NCI-H2171 treated with DMSO at 0.1 percent for 48 hours (cell line): Measurements from ENCODE around the gene DPP10.
"Not testable (repeated sequence)": the region's sequence is repeated elsewhere in the genome, so short reads cannot be mapped to it uniquely, and the experiment has no call there.

ENCODE experiments used
- DNase-seq: peaks from one replicate; lab custom pipeline; 2025; lab: John Stamatoyannopoulos, UW

The DPP10 gene

GRCh38 chr2:114968748-114969400 lies 526.4 kb downstream of the DPP10 start:
- DNase-seq = no peak

- DNase-seq = not testable (repeated sequence)
These were observed 561.9 kb downstream of the DPP10 start for GRCh38 chr2:115004321-115004720.

GRCh38 chr2:115011721-115012120 lies 569.3 kb downstream of the DPP10 start:
- no peak for DNase-seq

GRCh38 chr2:115022013-115022412 lies 579.6 kb downstream of the DPP10 start:
- not testable (repeated sequence) for DNase-seq

- DNase-seq = no peak
These were observed 592.4 kb downstream of the DPP10 start for GRCh38 chr2:115034801-115035200.

GRCh38 chr2:115036818-115037217 lies 594.4 kb downstream of the DPP10 start:
- no peak for DNase-seq

- DNase-seq = no peak
These were observed 615.0 kb downstream of the DPP10 start for GRCh38 chr2:115057473-115057872.

GRCh38 chr2:115070002-115070401 lies 627.6 kb downstream of the DPP10 start:
- no peak for DNase-seq

- DNase-seq = no peak
These were observed 629.1 kb downstream of the DPP10 start for GRCh38 chr2:115071534-115071933.

- no peak for DNase-seq
These were observed 633.4 kb downstream of the DPP10 start for GRCh38 chr2:115075800-115076199.

GRCh38 chr2:115077626-115078025 lies 635.2 kb downstream of the DPP10 start:
- no peak for DNase-seq

GRCh38 chr2:115083225-115083624 lies 640.8 kb downstream of the DPP10 start:
- no peak for DNase-seq

GRCh38 chr2:115083711-115084110 lies 641.3 kb downstream of the DPP10 start:
- no peak for DNase-seq

- DNase-seq = peak; percentile 7
These were observed 642.0 kb downstream of the DPP10 start for GRCh38 chr2:115084446-115084845.

GRCh38 chr2:115086051-115086620 lies 643.7 kb downstream of the DPP10 start:
- not testable (repeated sequence) for DNase-seq

- no peak for DNase-seq
These were observed 652.0 kb downstream of the DPP10 start for GRCh38 chr2:115094441-115094840.

GRCh38 chr2:115105966-115106365 lies 663.5 kb downstream of the DPP10 start:
- DNase-seq = no peak

GRCh38 chr2:115115135-115115534 lies 672.7 kb downstream of the DPP10 start:
- DNase-seq = no peak

- no peak for DNase-seq
These were observed 675.9 kb downstream of the DPP10 start for GRCh38 chr2:115118306-115118705.

GRCh38 chr2:115119086-115119485 lies 676.6 kb downstream of the DPP10 start:
- DNase-seq = no peak

GRCh38 chr2:115122701-115123100 lies 680.3 kb downstream of the DPP10 start:
- no peak for DNase-seq

- no peak for DNase-seq
These were observed 682.4 kb downstream of the DPP10 start for GRCh38 chr2:115124817-115125216.

- DNase-seq = no peak
These were observed 687.1 kb downstream of the DPP10 start for GRCh38 chr2:115129536-115129935.

GRCh38 chr2:115160531-115161080 lies 718.2 kb downstream of the DPP10 start:
- DNase-seq = no peak
